Stimulated activated CD4-positive, alpha-beta T cell treated with anti-CD3 and anti-CD28 coated beads, Interleukin-12 subunit alpha, Interleukin-12 subunit beta, amount 100 ng/mL, for 4 hours (primary cell): ENCODE data around the gene DOK7.

Experiments
- DNase-seq: peaks from one replicate; pipeline ENCODE4 v3.0.0-alpha.2; 2020

DOK7 gene

GRCh38 chr4:3492741-3493719 is 29.9 kb downstream of the DOK7 start:
- DNase-seq: no peak

- DNase-seq: no peak
These were observed 30.8 kb downstream of the DOK7 start for GRCh38 chr4:3493720-3494461.

GRCh38 chr4:3494462-3494871 is 31.4 kb downstream of the DOK7 start:
- no peak for DNase-seq

GRCh38 chr4:3495204-3495975 is 32.3 kb downstream of the DOK7 start:
- DNase-seq: no peak

- no peak for DNase-seq
These were observed 32.9 kb downstream of the DOK7 start for GRCh38 chr4:3496021-3496420.

GRCh38 chr4:3497095-3497494 is 34.0 kb downstream of the DOK7 start:
- DNase-seq: no peak

GRCh38 chr4:3497523-3498389 is 34.6 kb downstream of the DOK7 start:
- no peak for DNase-seq

- no peak for DNase-seq
These were observed 35.3 kb downstream of the DOK7 start for GRCh38 chr4:3498407-3498806.

- DNase-seq: no peak
These were observed 35.9 kb downstream of the DOK7 start for GRCh38 chr4:3498901-3499510.

- DNase-seq: no peak
These were observed 36.6 kb downstream of the DOK7 start for GRCh38 chr4:3499710-3500109.

- no peak for DNase-seq
These were observed 37.0 kb downstream of the DOK7 start for GRCh38 chr4:3500111-3500510.

GRCh38 chr4:3500634-3501101 is 37.6 kb downstream of the DOK7 start:
- DNase-seq: no peak

GRCh38 chr4:3501126-3501824 is 38.2 kb downstream of the DOK7 start:
- DNase-seq: no peak

- no peak for DNase-seq
These were observed 38.8 kb downstream of the DOK7 start for GRCh38 chr4:3501825-3502425.

- DNase-seq: no peak
These were observed 40.1 kb downstream of the DOK7 start for GRCh38 chr4:3502941-3503936.

- DNase-seq: no peak
These were observed 42.1 kb downstream of the DOK7 start for GRCh38 chr4:3505231-3505630.

- no peak for DNase-seq
These were observed 45.4 kb downstream of the DOK7 start for GRCh38 chr4:3508542-3508941.

GRCh38 chr4:3510481-3510880 is 47.4 kb downstream of the DOK7 start:
- DNase-seq: no peak

GRCh38 chr4:3511187-3511586 is 48.1 kb downstream of the DOK7 start:
- DNase-seq: no peak
